B cell (primary cell): ENCODE results near the gene PCSK4.

ENCODE experiments used
- EZH2 ChIP-seq: IDR thresholded peaks from 2 replicates; pipeline ENCODE4 v1.6.1; 2012; ENCODE audit warnings: borderline replicate concordance, low read depth, mild to moderate bottlenecking, moderate library complexity, low read length; ENCODE audit not compliant: insufficient read depth, poor library complexity, severe bottlenecking
- TF ChIP-seq, protein P1 (sequence below): fragments of 200-600 bp; IDR thresholded peaks from one replicate; pipeline ENCODE4 v1.8.0; 2022; ENCODE audit warnings: antibody characterized with exemption, mild to moderate bottlenecking

DNA sequence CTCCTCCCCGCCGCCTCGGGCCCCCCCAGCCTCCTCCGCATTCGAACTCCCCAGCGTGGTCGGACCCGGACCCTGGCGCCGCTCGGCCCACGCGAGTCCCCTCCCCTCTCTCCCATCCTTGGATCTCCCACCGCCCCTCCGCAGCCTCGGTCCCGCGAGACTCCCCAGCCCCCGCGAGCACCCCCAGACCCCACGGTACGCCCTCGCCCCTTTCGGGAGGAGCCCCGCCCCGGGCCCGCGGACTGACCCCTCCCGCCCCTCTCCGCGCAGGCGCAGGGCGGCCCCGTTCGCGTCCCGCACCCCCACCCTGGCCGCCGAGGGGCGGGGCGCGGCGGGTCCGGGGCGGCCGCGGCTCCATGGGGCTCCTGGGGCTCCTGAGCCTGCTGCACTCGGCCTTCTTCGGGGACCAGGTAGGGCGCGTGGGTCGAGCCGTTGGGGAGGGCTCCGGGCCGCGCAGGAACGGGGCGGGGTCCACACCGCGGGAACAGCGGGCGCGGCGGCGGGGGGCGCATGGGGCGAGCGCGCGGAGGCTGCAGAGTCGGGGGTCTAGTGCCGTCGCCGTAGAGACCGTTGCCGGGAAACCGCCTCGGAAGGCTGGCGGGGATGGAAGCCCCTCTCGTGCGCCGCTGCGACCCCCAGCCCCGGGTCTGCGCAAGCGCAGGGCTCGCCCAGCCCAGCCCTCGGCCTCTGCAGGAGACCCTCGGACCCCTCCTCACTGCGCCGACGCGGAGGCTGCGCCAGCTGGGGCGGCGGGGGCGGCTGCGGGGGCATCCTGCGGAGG lies 44.0 kb downstream of the PCSK4 start:
- no peak for TF ChIP-seq EZH2
- TF ChIP-seq, protein P1, sequence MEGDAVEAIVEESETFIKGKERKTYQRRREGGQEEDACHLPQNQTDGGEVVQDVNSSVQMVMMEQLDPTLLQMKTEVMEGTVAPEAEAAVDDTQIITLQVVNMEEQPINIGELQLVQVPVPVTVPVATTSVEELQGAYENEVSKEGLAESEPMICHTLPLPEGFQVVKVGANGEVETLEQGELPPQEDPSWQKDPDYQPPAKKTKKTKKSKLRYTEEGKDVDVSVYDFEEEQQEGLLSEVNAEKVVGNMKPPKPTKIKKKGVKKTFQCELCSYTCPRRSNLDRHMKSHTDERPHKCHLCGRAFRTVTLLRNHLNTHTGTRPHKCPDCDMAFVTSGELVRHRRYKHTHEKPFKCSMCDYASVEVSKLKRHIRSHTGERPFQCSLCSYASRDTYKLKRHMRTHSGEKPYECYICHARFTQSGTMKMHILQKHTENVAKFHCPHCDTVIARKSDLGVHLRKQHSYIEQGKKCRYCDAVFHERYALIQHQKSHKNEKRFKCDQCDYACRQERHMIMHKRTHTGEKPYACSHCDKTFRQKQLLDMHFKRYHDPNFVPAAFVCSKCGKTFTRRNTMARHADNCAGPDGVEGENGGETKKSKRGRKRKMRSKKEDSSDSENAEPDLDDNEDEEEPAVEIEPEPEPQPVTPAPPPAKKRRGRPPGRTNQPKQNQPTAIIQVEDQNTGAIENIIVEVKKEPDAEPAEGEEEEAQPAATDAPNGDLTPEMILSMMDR: no peak
